ENCODE data around the gene ACTN2.

DNA sequence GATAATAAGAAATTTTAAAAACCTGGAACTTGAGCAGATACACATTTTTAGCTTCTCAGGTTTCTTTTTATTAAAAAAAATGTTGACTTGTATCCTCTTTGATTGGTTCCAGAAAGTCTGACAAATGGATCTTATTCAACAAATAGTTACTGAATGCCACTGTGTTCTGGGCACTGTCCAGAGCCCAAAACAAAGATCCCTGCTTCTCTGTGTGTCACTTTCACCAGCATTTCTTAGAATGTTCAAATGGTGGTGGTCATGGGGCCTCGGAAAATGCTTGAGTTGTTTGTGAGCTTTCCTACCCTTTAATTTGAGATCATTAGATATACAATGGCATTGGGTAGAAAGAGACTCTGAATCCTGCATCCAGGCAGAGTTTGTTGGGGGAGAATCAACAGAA, 19.9 kb downstream of the ACTN2 start:
- TF ChIP-seq, protein P1, sequence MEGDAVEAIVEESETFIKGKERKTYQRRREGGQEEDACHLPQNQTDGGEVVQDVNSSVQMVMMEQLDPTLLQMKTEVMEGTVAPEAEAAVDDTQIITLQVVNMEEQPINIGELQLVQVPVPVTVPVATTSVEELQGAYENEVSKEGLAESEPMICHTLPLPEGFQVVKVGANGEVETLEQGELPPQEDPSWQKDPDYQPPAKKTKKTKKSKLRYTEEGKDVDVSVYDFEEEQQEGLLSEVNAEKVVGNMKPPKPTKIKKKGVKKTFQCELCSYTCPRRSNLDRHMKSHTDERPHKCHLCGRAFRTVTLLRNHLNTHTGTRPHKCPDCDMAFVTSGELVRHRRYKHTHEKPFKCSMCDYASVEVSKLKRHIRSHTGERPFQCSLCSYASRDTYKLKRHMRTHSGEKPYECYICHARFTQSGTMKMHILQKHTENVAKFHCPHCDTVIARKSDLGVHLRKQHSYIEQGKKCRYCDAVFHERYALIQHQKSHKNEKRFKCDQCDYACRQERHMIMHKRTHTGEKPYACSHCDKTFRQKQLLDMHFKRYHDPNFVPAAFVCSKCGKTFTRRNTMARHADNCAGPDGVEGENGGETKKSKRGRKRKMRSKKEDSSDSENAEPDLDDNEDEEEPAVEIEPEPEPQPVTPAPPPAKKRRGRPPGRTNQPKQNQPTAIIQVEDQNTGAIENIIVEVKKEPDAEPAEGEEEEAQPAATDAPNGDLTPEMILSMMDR (conservative IDR thresholded peaks at IDR 0.05 in 1 of 2, IDR thresholded peaks at IDR 0.05 in 1 of 2; ENCODE audit: low read depth in 1 of 2, low read length in 2 of 2): no peak
- TF ChIP-seq EZH2 (IDR thresholded peaks at IDR 0.05; ENCODE audit: low read length, missing control alignments): no peak
